CD4-positive, CD25-positive, alpha-beta regulatory T cell (primary cell): ENCODE measurements around the gene CEP112. TPM values are rescaled to one million over a fixed set of nuclear protein-coding genes. Genes with fewer than 3 reads are reported as not detected.

Experiments used
- ATAC-seq, 2 donors: fragments of 150-1000 bp; cut with Tn5 transposase; one replicate each; pipeline ENCODE4 v1.10.0; 2021; ENCODE audit warnings: low read depth in 2 of 2, moderate number of reproducible peaks in 2 of 2, moderate library complexity in 1 of 2
- DNase-seq, 3 donors: peaks; one replicate each; pipeline versions ENCODE4 v3.0.0 to v3.0.0-alpha.2; 2012 to 2022; ENCODE audit warnings: mixed read lengths in 1 of 3
- H3K27ac ChIP-seq: one replicate; pipeline ENCODE4 v1.7.0; 2013; ENCODE audit warnings: mild to moderate bottlenecking, low read length; ENCODE audit not compliant: insufficient read depth, poor library complexity, severe bottlenecking
- H3K27me3 ChIP-seq: one replicate; pipeline ENCODE4 v1.7.0; 2013; ENCODE audit warnings: low read length; ENCODE audit not compliant: control insufficient read depth, insufficient read depth
- H3K36me3 ChIP-seq: one replicate; pipeline ENCODE4 v1.7.0; 2013; ENCODE audit warnings: mild to moderate bottlenecking, low read length, moderate library complexity; ENCODE audit not compliant: control insufficient read depth, insufficient read depth
- H3K4me1 ChIP-seq: 2 replicates; pipeline ENCODE4 v1.7.0; 2013; ENCODE audit warnings: mild to moderate bottlenecking, low read length; ENCODE audit not compliant: insufficient read depth, control insufficient read depth, poor library complexity, severe bottlenecking
- H3K4me3 ChIP-seq: one replicate; pipeline ENCODE4 v1.7.0; 2013; ENCODE audit warnings: low read depth, mild to moderate bottlenecking, low read length, moderate library complexity
- H3K9me3 ChIP-seq, 2 experiments: 1 replicate in 1 of 2; 2 replicates in 1 of 2; pipeline ENCODE4 v1.7.0; 2013; ENCODE audit warnings: low read length in 2 of 2, mild to moderate bottlenecking in 1 of 2, moderate library complexity in 1 of 2; ENCODE audit not compliant: control insufficient read depth in 2 of 2
- H3K27ac Mint-ChIP-seq, 3 donors: one replicate each; pipeline ENCODE4 v1.8.0; 2020 to 2022; ENCODE audit warnings: mild to moderate bottlenecking in 3 of 3, mixed read lengths in 3 of 3, moderate library complexity in 2 of 3
- H3K27me3 Mint-ChIP-seq: one replicate; pipeline ENCODE4 v1.8.0; 2022; ENCODE audit warnings: mild to moderate bottlenecking, mixed read lengths
- H3K36me3 Mint-ChIP-seq: one replicate; pipeline ENCODE4 v1.8.0; 2020; ENCODE audit warnings: mixed read lengths
- H3K4me1 Mint-ChIP-seq, 4 donors: one replicate each; pipeline ENCODE4 v1.8.0; 2020 to 2022; ENCODE audit warnings: mixed read lengths in 4 of 4, mild to moderate bottlenecking in 1 of 4
- H3K4me3 Mint-ChIP-seq, 4 donors: one replicate each; pipeline ENCODE4 v1.8.0; 2020 to 2022; ENCODE audit warnings: mild to moderate bottlenecking in 4 of 4, mixed read lengths in 4 of 4, moderate library complexity in 3 of 4
- H3K9me3 Mint-ChIP-seq, 7 donors: one replicate each; pipeline ENCODE4 v1.8.0; 2020 to 2022; ENCODE audit warnings: mixed read lengths in 7 of 7, mild to moderate bottlenecking in 3 of 7, moderate library complexity in 2 of 7
- polyA plus RNA-seq, 4 donors: library from polyadenylated mRNA; unstranded; fragments of 300-500 nt; fragmentation: Illumina TruSeq; gene quantifications; one replicate each; pipeline ENCODE4 v1.2.3, GENCODE V29; 2021
- total RNA-seq: library from RNA; stranded (reverse); gene quantifications from one replicate; pipeline ENCODE4 v1.2.3, GENCODE V29; 2022

Gene CEP112
- total and polyA plus RNA-seq, 5 donors from 2014 or later, result 0.15 to 2.3 (median 0.54) TPM; not detected in 1

- H3K27me3 Mint-ChIP-seq, result no peaks in the 10 kb centered on the region
- Histone ChIP-seq H3K4me3 (no peak overlapping the region), H3K4me1 (no peaks in the 10 kb centered on the region), H3K9me3 (no peaks in the 10 kb centered on the region), H3K27ac (no peak overlapping the region), H3K36me3 (no peaks in the 10 kb centered on the region), H3K27me3 (no peaks in the 10 kb centered on the region)
- ATAC-seq (no peak), DNase-seq (no peak)
- H3K27ac Mint-ChIP-seq, result no peak overlapping the region
- H3K9me3 Mint-ChIP-seq, result peaks cover 0 to 2% (median 0%) of the 10 kb centered on the region in 7 donors
- no peaks in the 10 kb centered on the region for H3K36me3 Mint-ChIP-seq
- no peak overlapping the region for H3K4me3 Mint-ChIP-seq
- H3K4me1 Mint-ChIP-seq, result no peaks in the 10 kb centered on the region
These were observed 300.6 kb downstream of the CEP112 start for GRCh38 chr17:65891231-65891735.

GRCh38 chr17:65888649-65889048, 303.3 kb downstream of the CEP112 start:
- H3K9me3 Mint-ChIP-seq, result peaks cover 0 to 2% (median 0%) of the 10 kb centered on the region in 7 donors

GRCh38 chr17:65886315-65887245, 305.4 kb downstream of the CEP112 start:
- H3K4me1 Mint-ChIP-seq, result no peaks in the 10 kb centered on the region
- H3K27ac Mint-ChIP-seq, result no peak overlapping the region
- no peaks in the 10 kb centered on the region for H3K36me3 Mint-ChIP-seq
- H3K27ac ChIP-seq, result no peak overlapping the region
- H3K36me3 ChIP-seq, result no peaks in the 10 kb centered on the region
- peaks cover 0 to 2% (median 0%) of the 10 kb centered on the region in 7 donors for H3K9me3 Mint-ChIP-seq
- no peaks in the 10 kb centered on the region for H3K27me3 ChIP-seq
- ATAC-seq (no peak), DNase-seq (no peak)
- no peak overlapping the region for H3K4me3 ChIP-seq
- no peaks in the 10 kb centered on the region for H3K4me1 ChIP-seq
- H3K4me3 Mint-ChIP-seq, result no peak overlapping the region
- no peaks in the 10 kb centered on the region for H3K27me3 Mint-ChIP-seq
- no peaks in the 10 kb centered on the region for H3K9me3 ChIP-seq

More at GRCh38 chr17:65888649-65889048, 303.3 kb downstream of the CEP112 start:
- no peaks in the 10 kb centered on the region for H3K4me1 Mint-ChIP-seq
- no peaks in the 10 kb centered on the region for H3K9me3 ChIP-seq
- no peak overlapping the region for H3K4me3 Mint-ChIP-seq
- H3K27me3 Mint-ChIP-seq, result no peaks in the 10 kb centered on the region
- no peak overlapping the region for H3K27ac ChIP-seq
- no peak overlapping the region for H3K4me3 ChIP-seq
- no peak for DNase-seq
- no peak for ATAC-seq
- no peaks in the 10 kb centered on the region for H3K36me3 ChIP-seq
- H3K36me3 Mint-ChIP-seq, result no peaks in the 10 kb centered on the region
- no peaks in the 10 kb centered on the region for H3K4me1 ChIP-seq
- H3K27me3 ChIP-seq, result no peaks in the 10 kb centered on the region
- no peak overlapping the region for H3K27ac Mint-ChIP-seq

GRCh38 chr17:65885541-65886312, 306.2 kb downstream of the CEP112 start:
- Histone ChIP-seq H3K27ac (no peak overlapping the region), H3K27me3 (no peaks in the 10 kb centered on the region), H3K4me1 (no peaks in the 10 kb centered on the region), H3K9me3 (no peaks in the 10 kb centered on the region), H3K36me3 (no peaks in the 10 kb centered on the region), H3K4me3 (no peak overlapping the region)
- Mint-ChIP-seq H3K9me3 (peaks cover 0 to 2% (median 0%) of the 10 kb centered on the region in 7 donors), H3K27me3 (no peaks in the 10 kb centered on the region), H3K36me3 (no peaks in the 10 kb centered on the region), H3K27ac (no peak overlapping the region), H3K4me1 (no peaks in the 10 kb centered on the region), H3K4me3 (no peak overlapping the region)
- DNase-seq, result no peak
- no peak for ATAC-seq

- DNase-seq (no peak), ATAC-seq (no peak)
- no peak overlapping the region for H3K4me3 ChIP-seq
- Mint-ChIP-seq H3K27me3 (peaks cover 19% of the 10 kb centered on the region), H3K9me3 (peaks cover 0 to 8% (median 2%) of the 10 kb centered on the region in 7 donors), H3K36me3 (no peaks in the 10 kb centered on the region), H3K4me3 (no peak overlapping the region), H3K4me1 (no peaks in the 10 kb centered on the region), H3K27ac (no peak overlapping the region)
- H3K27ac ChIP-seq, result no peak overlapping the region
- H3K4me1 ChIP-seq, result no peaks in the 10 kb centered on the region
- H3K9me3 ChIP-seq, result peaks cover 0 to 9% of the 10 kb centered on the region in 2 experiments
- peaks cover 2% of the 10 kb centered on the region for H3K27me3 ChIP-seq
- H3K36me3 ChIP-seq, result no peaks in the 10 kb centered on the region
These were observed 314.9 kb downstream of the CEP112 start for GRCh38 chr17:65876985-65877384.

GRCh38 chr17:65868881-65869280, 323.1 kb downstream of the CEP112 start:
- Histone ChIP-seq H3K4me3 (no peak overlapping the region), H3K9me3 (no peaks in the 10 kb centered on the region), H3K36me3 (no peaks in the 10 kb centered on the region), H3K27me3 (no peaks in the 10 kb centered on the region), H3K4me1 (no peaks in the 10 kb centered on the region), H3K27ac (no peak overlapping the region)
- peaks cover under 1% of the 10 kb centered on the region for H3K27me3 Mint-ChIP-seq
- no peak overlapping the region for H3K27ac Mint-ChIP-seq
- no peak overlapping the region for H3K4me3 Mint-ChIP-seq
- no peaks in the 10 kb centered on the region for H3K36me3 Mint-ChIP-seq
- H3K4me1 Mint-ChIP-seq, result no peaks in the 10 kb centered on the region
- DNase-seq (no peak), ATAC-seq (no peak)
- peaks cover 0 to 1% (median 0%) of the 10 kb centered on the region in 7 donors for H3K9me3 Mint-ChIP-seq

- H3K36me3 ChIP-seq, result no peaks in the 10 kb centered on the region
- ATAC-seq (no peak), DNase-seq (no peak)
- H3K27me3 ChIP-seq, result no peaks in the 10 kb centered on the region
- no peaks in the 10 kb centered on the region for H3K9me3 ChIP-seq
- no peak overlapping the region for H3K4me3 Mint-ChIP-seq
- H3K4me3 ChIP-seq, result no peak overlapping the region
- no peaks in the 10 kb centered on the region for H3K4me1 ChIP-seq
- H3K4me1 Mint-ChIP-seq, result no peaks in the 10 kb centered on the region
- no peak overlapping the region for H3K27ac ChIP-seq
- no peaks in the 10 kb centered on the region for H3K36me3 Mint-ChIP-seq
- H3K27me3 Mint-ChIP-seq, result no peaks in the 10 kb centered on the region
- H3K27ac Mint-ChIP-seq, result no peak overlapping the region
- H3K9me3 Mint-ChIP-seq, result peaks cover 0 to 1% (median 0%) of the 10 kb centered on the region in 7 donors
These were observed 324.9 kb downstream of the CEP112 start for GRCh38 chr17:65867014-65867413.
